ENCODE results near the gene RXRA. TPM values are rescaled to one million over a fixed set of nuclear protein-coding genes. Genes with fewer than 3 reads are reported as not detected.

The RXRA gene
- total RNA-seq, 1 donor = 26.4 TPM

- Histone ChIP-seq H2AFZ (ENCODE audit: low read length) (no peak overlapping the region), H4K20me1 (ENCODE audit: insufficient read depth, low read length) (peaks cover 58% of the 10 kb centered on the region), H3K79me2 (ENCODE audit: insufficient read depth, low read length) (peaks cover 59% of the 10 kb centered on the region), H3K36me3 (ENCODE audit: insufficient read depth, low read length) (no peaks in the 10 kb centered on the region), H3K4me1 (ENCODE audit: insufficient read depth, low read length) (peaks cover 43% of the 10 kb centered on the region), H3K4me2 (ENCODE audit: insufficient read depth, low read length) (peak overlapping the region; percentile 82), H3K27ac (ENCODE audit: low read depth, low read length) (peak overlapping the region; percentile 85), H3K4me3 (ENCODE audit: insufficient read depth, low read length) (peak overlapping the region; percentile 84), H3K9me3 (ENCODE audit: low read depth, low read length) (no peaks in the 10 kb centered on the region), H3K27me3 (ENCODE audit: insufficient read depth, low read length) (no peaks in the 10 kb centered on the region)
- TF ChIP-seq CTCF (IDR thresholded peaks at IDR 0.05; ENCODE audit: extremely low read depth, low read depth, low read length) = no peak
- peak; percentile 88 for DNase-seq (ENCODE audit: insufficient read length, low spot score, missing footprints)
These were observed 1.5 kb downstream of the RXRA start for GRCh38 chr9:134327671-134328231.

GRCh38 chr9:134328341-134328840 lies 2.1 kb downstream of the RXRA start:
- peaks cover 64% of the 10 kb centered on the region for H4K20me1 ChIP-seq (ENCODE audit: insufficient read depth, low read length)
- peak overlapping the region; percentile 74 for H2AFZ ChIP-seq (ENCODE audit: low read length)

GRCh38 chr9:134328841-134329575 lies 2.8 kb downstream of the RXRA start:
- no peak for TF ChIP-seq CTCF (IDR thresholded peaks at IDR 0.05; ENCODE audit: extremely low read depth, low read depth, low read length)
- Histone ChIP-seq H3K36me3 (ENCODE audit: insufficient read depth, low read length) (no peaks in the 10 kb centered on the region), H3K4me2 (ENCODE audit: insufficient read depth, low read length) (peak overlapping the region; percentile 82), H3K27ac (ENCODE audit: low read depth, low read length) (peak overlapping the region; percentile 85), H4K20me1 (ENCODE audit: insufficient read depth, low read length) (peaks cover 70% of the 10 kb centered on the region), H3K9me3 (ENCODE audit: low read depth, low read length) (no peaks in the 10 kb centered on the region), H3K79me2 (ENCODE audit: insufficient read depth, low read length) (peaks cover 72% of the 10 kb centered on the region), H3K4me3 (ENCODE audit: insufficient read depth, low read length) (peak overlapping the region; percentile 84), H2AFZ (ENCODE audit: low read length) (peak overlapping the region; percentile 74), H3K27me3 (ENCODE audit: insufficient read depth, low read length) (no peaks in the 10 kb centered on the region), H3K4me1 (ENCODE audit: insufficient read depth, low read length) (peaks cover 36% of the 10 kb centered on the region)
- peak; percentile 97 for DNase-seq (ENCODE audit: insufficient read length, low spot score, missing footprints)

More at GRCh38 chr9:134328341-134328840, 2.1 kb downstream of the RXRA start:
- Histone ChIP-seq H3K27ac (ENCODE audit: low read depth, low read length) (peak overlapping the region; percentile 85), H3K9me3 (ENCODE audit: low read depth, low read length) (no peaks in the 10 kb centered on the region), H3K27me3 (ENCODE audit: insufficient read depth, low read length) (no peaks in the 10 kb centered on the region), H3K4me3 (ENCODE audit: insufficient read depth, low read length) (peak overlapping the region; percentile 84), H3K4me2 (ENCODE audit: insufficient read depth, low read length) (peak overlapping the region; percentile 82), H3K4me1 (ENCODE audit: insufficient read depth, low read length) (peaks cover 42% of the 10 kb centered on the region), H3K79me2 (ENCODE audit: insufficient read depth, low read length) (peaks cover 66% of the 10 kb centered on the region), H3K36me3 (ENCODE audit: insufficient read depth, low read length) (no peaks in the 10 kb centered on the region)
- no peak for TF ChIP-seq CTCF (IDR thresholded peaks at IDR 0.05; ENCODE audit: extremely low read depth, low read depth, low read length)
- peak; percentile 96 for DNase-seq (ENCODE audit: insufficient read length, low spot score, missing footprints)

GRCh38 chr9:134329576-134329855 lies 3.3 kb downstream of the RXRA start:
- no peaks in the 10 kb centered on the region for H3K9me3 ChIP-seq (ENCODE audit: low read depth, low read length)
- peak overlapping the region; percentile 82 for H3K4me2 ChIP-seq (ENCODE audit: insufficient read depth, low read length)
- H3K79me2 ChIP-seq (ENCODE audit: insufficient read depth, low read length) = peaks cover 77% of the 10 kb centered on the region
- peak overlapping the region; percentile 65 for H2AFZ ChIP-seq (ENCODE audit: low read length)
- H4K20me1 ChIP-seq (ENCODE audit: insufficient read depth, low read length) = peaks cover 75% of the 10 kb centered on the region
- H3K27ac ChIP-seq (ENCODE audit: low read depth, low read length) = peak overlapping the region; percentile 85
- DNase-seq (ENCODE audit: insufficient read length, low spot score, missing footprints) = peak; percentile 90
- TF ChIP-seq CTCF (IDR thresholded peaks at IDR 0.05; ENCODE audit: extremely low read depth, low read depth, low read length) = no peak
- no peaks in the 10 kb centered on the region for H3K27me3 ChIP-seq (ENCODE audit: insufficient read depth, low read length)
- H3K4me3 ChIP-seq (ENCODE audit: insufficient read depth, low read length) = peak overlapping the region; percentile 84
- peaks cover 31% of the 10 kb centered on the region for H3K4me1 ChIP-seq (ENCODE audit: insufficient read depth, low read length)
- no peaks in the 10 kb centered on the region for H3K36me3 ChIP-seq (ENCODE audit: insufficient read depth, low read length)
